Loucy (cell line): ENCODE measurements around the gene ATP5PO.

Source experiments
- H2AFZ ChIP-seq: fragments of 200-600 bp; sonication (generic); 2 replicates; pipeline ENCODE4 v1.6.0; 2016; ENCODE audit warnings: antibody characterized with exemption, mild to moderate bottlenecking, low read length, moderate library complexity
- H3F3A ChIP-seq: fragments of 200-600 bp; 2 replicates; pipeline ENCODE4 v1.6.0; 2016; ENCODE audit warnings: antibody characterized with exemption, low read depth, mild to moderate bottlenecking
- H3K27me3 ChIP-seq: fragments of 200-600 bp; sonication (generic); 2 replicates; pipeline ENCODE4 v1.6.1; 2014; ENCODE audit warnings: low read length, mild to moderate bottlenecking; ENCODE audit not compliant: insufficient read depth, poor library complexity, severe bottlenecking
- H3K36me3 ChIP-seq: fragments of 200-600 bp; sonication (generic); 2 replicates; pipeline ENCODE4 v1.6.1; 2016; ENCODE audit warnings: low read length; ENCODE audit not compliant: insufficient read depth
- H3K4me1 ChIP-seq: fragments of 200-600 bp; sonication (generic); 2 replicates; pipeline ENCODE4 v1.5.1; 2014; ENCODE audit warnings: low read length, mild to moderate bottlenecking; ENCODE audit not compliant: insufficient read depth, poor library complexity, severe bottlenecking
- H3K4me2 ChIP-seq: fragments of 200-600 bp; sonication (generic); 2 replicates; pipeline ENCODE4 v1.6.0; 2014; ENCODE audit warnings: antibody characterized with exemption, low read length, low read depth, mild to moderate bottlenecking; ENCODE audit not compliant: poor library complexity, severe bottlenecking
- H3K4me3 ChIP-seq: fragments of 200-600 bp; sonication (generic); 2 replicates; pipeline ENCODE4 v1.5.1; 2014; ENCODE audit warnings: low read length, mild to moderate bottlenecking, mixed read lengths; ENCODE audit not compliant: poor library complexity, severe bottlenecking
- H3K79me2 ChIP-seq: fragments of 200-600 bp; sonication (generic); 2 replicates; pipeline ENCODE4 v1.6.1; 2014; ENCODE audit warnings: low read length; ENCODE audit not compliant: insufficient read depth
- H3K9ac ChIP-seq: fragments of 200-600 bp; sonication (generic); 2 replicates; pipeline ENCODE4 v1.6.0; 2014; ENCODE audit warnings: mild to moderate bottlenecking, low read depth, low read length, moderate library complexity; ENCODE audit not compliant: poor library complexity, severe bottlenecking
- H3K9me2 ChIP-seq: fragments of 200-600 bp; sonication (generic); replicated peaks from 2 replicates; pipeline ENCODE4 v1.6.1; 2016; ENCODE audit warnings: low read depth, low read length, mixed read lengths
- H3K9me3 ChIP-seq: fragments of 200-600 bp; sonication (generic); 2 replicates; pipeline ENCODE4 v1.6.1; 2014; ENCODE audit warnings: mild to moderate bottlenecking, antibody characterized with exemption, low read length, low read depth; ENCODE audit not compliant: insufficient read depth
- H4K20me1 ChIP-seq: fragments of 200-600 bp; sonication (generic); 2 replicates; pipeline ENCODE4 v1.6.0; 2014; ENCODE audit warnings: antibody characterized with exemption, low read length, mild to moderate bottlenecking; ENCODE audit not compliant: insufficient read depth, poor library complexity, severe bottlenecking
- EZH2phosphoT487 ChIP-seq: fragments of 200-600 bp; IDR thresholded peaks from 2 replicates; pipeline ENCODE4 v1.6.1; 2018; ENCODE audit warnings: antibody characterized with exemption, mild to moderate bottlenecking, moderate library complexity, borderline replicate concordance
- TF ChIP-seq, protein P1 (sequence below): fragments of 200-600 bp; sonication (generic); conservative IDR thresholded peaks from 2 replicates; pipeline ENCODE4 v1.5.1; 2014; ENCODE audit warnings: mild to moderate bottlenecking, antibody characterized with exemption, low read length

The ATP5PO gene

DNA sequence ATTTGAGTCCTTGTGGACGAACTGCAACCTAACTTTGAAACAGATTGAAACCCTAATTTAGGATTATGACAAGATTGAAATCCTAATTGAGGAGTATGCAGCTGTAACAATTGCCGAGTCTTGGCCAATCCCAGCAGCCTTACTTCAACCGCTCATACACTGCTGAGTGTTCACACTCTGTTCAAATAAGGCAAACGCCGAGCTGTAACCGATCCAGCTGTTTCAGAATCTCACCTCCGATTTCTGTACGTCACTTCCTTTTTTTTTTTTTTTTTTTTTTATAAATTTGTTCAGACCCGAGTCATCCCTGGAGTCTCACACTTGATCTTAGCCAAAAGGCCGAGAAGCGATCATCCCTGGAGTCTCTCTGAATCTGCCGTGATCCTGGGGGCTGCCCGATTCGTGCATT is 22.3 kb upstream of the ATP5PO start:
- TF ChIP-seq, protein P1, sequence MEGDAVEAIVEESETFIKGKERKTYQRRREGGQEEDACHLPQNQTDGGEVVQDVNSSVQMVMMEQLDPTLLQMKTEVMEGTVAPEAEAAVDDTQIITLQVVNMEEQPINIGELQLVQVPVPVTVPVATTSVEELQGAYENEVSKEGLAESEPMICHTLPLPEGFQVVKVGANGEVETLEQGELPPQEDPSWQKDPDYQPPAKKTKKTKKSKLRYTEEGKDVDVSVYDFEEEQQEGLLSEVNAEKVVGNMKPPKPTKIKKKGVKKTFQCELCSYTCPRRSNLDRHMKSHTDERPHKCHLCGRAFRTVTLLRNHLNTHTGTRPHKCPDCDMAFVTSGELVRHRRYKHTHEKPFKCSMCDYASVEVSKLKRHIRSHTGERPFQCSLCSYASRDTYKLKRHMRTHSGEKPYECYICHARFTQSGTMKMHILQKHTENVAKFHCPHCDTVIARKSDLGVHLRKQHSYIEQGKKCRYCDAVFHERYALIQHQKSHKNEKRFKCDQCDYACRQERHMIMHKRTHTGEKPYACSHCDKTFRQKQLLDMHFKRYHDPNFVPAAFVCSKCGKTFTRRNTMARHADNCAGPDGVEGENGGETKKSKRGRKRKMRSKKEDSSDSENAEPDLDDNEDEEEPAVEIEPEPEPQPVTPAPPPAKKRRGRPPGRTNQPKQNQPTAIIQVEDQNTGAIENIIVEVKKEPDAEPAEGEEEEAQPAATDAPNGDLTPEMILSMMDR, result no peak
- no peak for TF ChIP-seq EZH2phosphoT487
- Histone ChIP-seq H3K9ac (peak overlapping the region; percentile 94), H3K36me3 (no peaks in the 10 kb centered on the region), H3K4me1 (peaks cover 56% of the 10 kb centered on the region), H3K79me2 (peaks cover 73% of the 10 kb centered on the region), H3K9me3 (no peaks in the 10 kb centered on the region), H3K4me3 (peak overlapping the region; percentile 89), H3F3A (no peaks in the 10 kb centered on the region; the same call in 1 of the 2 replicates), H4K20me1 (peaks cover 15% of the 10 kb centered on the region), H3K27me3 (no peaks in the 10 kb centered on the region), H3K9me2 (no peaks in the 10 kb centered on the region), H2AFZ (no peak overlapping the region), H3K4me2 (peak overlapping the region; percentile 95)

DNA sequence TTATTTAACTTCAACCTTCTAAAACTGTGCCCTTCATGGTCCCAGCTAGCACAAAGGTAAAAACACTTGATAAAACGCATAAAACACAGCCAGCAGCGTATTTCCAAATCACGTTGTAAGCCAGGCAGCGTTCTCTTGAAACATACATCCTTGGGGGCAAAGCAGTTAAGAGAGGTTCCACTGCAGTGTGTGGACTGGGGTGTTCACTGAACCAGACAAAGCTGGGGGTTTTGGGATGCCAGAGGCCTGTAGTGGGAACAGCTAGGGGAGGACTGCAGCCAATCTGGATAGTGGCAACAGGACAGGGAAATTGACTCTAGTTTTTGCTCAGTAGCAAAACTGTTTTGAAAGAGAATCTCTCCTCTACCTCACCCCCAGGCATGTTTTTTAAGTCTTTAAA is 21.5 kb upstream of the ATP5PO start:
- H3K9me3 ChIP-seq, result no peaks in the 10 kb centered on the region
- peaks cover 23% of the 10 kb centered on the region for H4K20me1 ChIP-seq
- peak overlapping the region; percentile 95 for H3K4me2 ChIP-seq
- H3F3A ChIP-seq, result no peaks in the 10 kb centered on the region; the same call in 1 of the 2 replicates
- peak overlapping the region; percentile 89 for H3K4me3 ChIP-seq
- H3K79me2 ChIP-seq, result peaks cover 81% of the 10 kb centered on the region
- H3K9ac ChIP-seq, result peak overlapping the region; percentile 94
- no peaks in the 10 kb centered on the region for H3K27me3 ChIP-seq
- no peak overlapping the region for H2AFZ ChIP-seq
- TF ChIP-seq EZH2phosphoT487, result no peak
- TF ChIP-seq, protein P1, result no peak
- H3K9me2 ChIP-seq, result no peaks in the 10 kb centered on the region
- H3K4me1 ChIP-seq, result peaks cover 61% of the 10 kb centered on the region
- no peaks in the 10 kb centered on the region for H3K36me3 ChIP-seq

DNA sequence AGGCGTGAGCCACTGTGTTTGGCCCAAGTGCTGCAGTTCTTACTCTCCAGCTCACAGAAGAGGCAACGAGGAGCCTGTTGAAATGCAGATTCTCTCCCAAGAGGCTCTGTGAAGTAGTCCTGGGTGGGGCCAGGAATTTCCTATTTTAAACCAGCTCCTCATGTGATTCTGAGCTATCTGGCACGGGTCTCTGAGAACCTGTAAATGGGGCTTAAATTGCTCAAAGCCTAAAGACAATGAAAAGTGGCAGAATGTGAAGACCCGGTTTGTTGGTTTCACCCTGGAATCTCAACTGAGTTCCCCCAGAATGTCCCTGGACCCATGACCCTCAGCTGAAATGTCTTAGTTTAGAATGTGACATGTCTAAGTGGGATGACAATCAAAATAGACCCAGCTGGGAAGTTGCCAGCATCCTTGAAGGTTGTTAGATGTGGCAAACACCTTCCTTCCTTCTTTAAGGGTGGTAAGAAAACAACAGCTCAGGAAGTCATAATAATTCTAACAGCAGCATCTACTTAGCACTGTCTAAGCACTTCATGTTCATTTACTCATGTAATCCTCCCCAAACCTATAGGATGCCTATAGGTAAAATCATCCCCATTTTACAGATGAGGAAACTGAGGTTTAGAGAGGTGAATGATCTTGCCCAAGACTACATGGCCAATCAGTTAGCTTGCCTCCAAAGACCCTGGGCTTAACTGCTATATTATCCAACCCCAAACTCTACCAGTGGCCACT is 20.9 kb upstream of the ATP5PO start:
- TF ChIP-seq, protein P1, result no peak
- TF ChIP-seq EZH2phosphoT487, result no peak
- Histone ChIP-seq H3K4me2 (peak overlapping the region; percentile 95), H3K4me1 (peaks cover 61% of the 10 kb centered on the region), H3K79me2 (peaks cover 88% of the 10 kb centered on the region), H3K9ac (peak overlapping the region; percentile 94), H3F3A (peaks cover 2% of the 10 kb centered on the region; the same call in 1 of the 2 replicates), H3K4me3 (peak overlapping the region; percentile 89), H3K27me3 (no peaks in the 10 kb centered on the region), H3K9me2 (no peaks in the 10 kb centered on the region), H4K20me1 (peaks cover 23% of the 10 kb centered on the region), H3K36me3 (no peaks in the 10 kb centered on the region), H2AFZ (no peak overlapping the region), H3K9me3 (no peaks in the 10 kb centered on the region)
